K562 (cell line): Measurements from ENCODE around the gene SDSL. TPM values are rescaled to one million over a fixed set of nuclear protein-coding genes. Genes with fewer than 3 reads are reported as not detected.

Experiments used
- ARID4B ChIP-seq: sonication (generic); formaldehyde crosslinking; IDR thresholded peaks from 2 replicates; pipeline ENCODE4 v1.8.0; 2022; ENCODE audit warnings: mild to moderate bottlenecking, missing genetic modification reagents
- ATF3 ChIP-seq, 2 experiments: fragments of 450-650 bp in 1 of 2; sonication (generic) in 1 of 2; formaldehyde crosslinking in 1 of 2; IDR thresholded peaks in 1 of 2; conservative IDR thresholded peaks in 1 of 2; 2 replicates each; pipeline versions ENCODE4 v1.6.1 to v1.8.1; 2016 to 2023; ENCODE audit warnings: mild to moderate bottlenecking in 2 of 2, moderate library complexity in 2 of 2, inconsistent platforms in 1 of 2, missing genetic modification reagents in 1 of 2
- FOSL1 ChIP-seq: fragments of 200-800 bp; sonication (Bioruptor generic); conservative IDR thresholded peaks from 2 replicates; pipeline ENCODE4 v1.6.1; 2016; ENCODE audit warnings: missing genetic modification characterization, missing compliant biosample characterization
- GATA2 ChIP-seq: sonication (generic); formaldehyde crosslinking; IDR thresholded peaks from 2 replicates; pipeline ENCODE4 v1.4.0; 2020; ENCODE audit warnings: mild to moderate bottlenecking, missing genetic modification reagents
- HDAC6 ChIP-seq: IDR thresholded peaks from 2 replicates; pipeline ENCODE4 v1.6.1; 2012; ENCODE audit warnings: low read depth, mild to moderate bottlenecking, control low read depth, inconsistent platforms, low read length, moderate library complexity
- MAFG ChIP-seq: fragments of 450-650 bp; conservative IDR thresholded peaks from 2 replicates; pipeline ENCODE4 v1.6.1; 2016; ENCODE audit warnings: missing genetic modification characterization, missing compliant biosample characterization
- NFXL1 ChIP-seq: fragments of 450-650 bp; formaldehyde crosslinking; IDR thresholded peaks from 2 replicates; pipeline ENCODE4 v1.4.0; 2021; ENCODE audit warnings: mild to moderate bottlenecking
- PHF8 ChIP-seq: fragments of 200-600 bp; sonication (generic); IDR thresholded peaks from 2 replicates; pipeline ENCODE4 v1.6.1; 2012; ENCODE audit warnings: mixed run types, mild to moderate bottlenecking, inconsistent platforms, low read length, moderate library complexity, borderline replicate concordance
- PRDM10 ChIP-seq: fragments of 450-650 bp; IDR thresholded peaks from 2 replicates; pipeline ENCODE4 v1.6.1; 2018; ENCODE audit not compliant: partially characterized antibody
- PYGO2 ChIP-seq: fragments of 450-650 bp; IDR thresholded peaks from 2 replicates; pipeline ENCODE4 v1.6.1; 2016; ENCODE audit warnings: mild to moderate bottlenecking, missing genetic modification characterization, moderate library complexity, missing compliant biosample characterization
- TCF7 ChIP-seq: sonication (generic); IDR thresholded peaks from 2 replicates; pipeline ENCODE4 v1.6.1; 2016; ENCODE audit warnings: antibody characterized with exemption, borderline replicate concordance
- TEAD1 ChIP-seq, 2 experiments: fragments of 450-650 bp in 1 of 2; sonication (generic) in 1 of 2; formaldehyde crosslinking; IDR thresholded peaks; 2 replicates each; pipeline versions ENCODE4 v1.4.0 to v1.8.0; 2020 to 2022; ENCODE audit warnings: mild to moderate bottlenecking in 2 of 2, missing genetic modification reagents in 1 of 2
- YY1 ChIP-seq, 3 experiments: IDR thresholded peaks; 2 replicates each; pipeline ENCODE4 v1.6.1; 2011; ENCODE audit warnings: low read length in 2 of 3, mild to moderate bottlenecking in 2 of 3, moderate library complexity in 2 of 3, borderline replicate concordance in 1 of 3, control low read depth in 1 of 3, low read depth in 1 of 3; ENCODE audit not compliant: insufficient read depth in 3 of 3, insufficient replicate concordance in 2 of 3, control insufficient read depth in 1 of 3, insufficient read length in 1 of 3; ENCODE audit errors: extremely low read depth in 1 of 3
- ZNF174 ChIP-seq: fragments of 250-450 bp; sonication (Bioruptor Pico); IDR thresholded peaks from 2 replicates; pipeline ENCODE4 v1.4.0; 2020; ENCODE audit warnings: mild to moderate bottlenecking
- polyA plus RNA-seq, 8 experiments: library from polyadenylated mRNA; depleted of rRNA in 4 of 8; stranded (reverse) in 5 of 8; unstranded in 3 of 8; fragments of >200 nt; fragmentation: Nextera tagmentation in 2 of 8; fragmentation: Illumina TruSeq in 1 of 8; extraction: Ambion mirVana in 2 of 8; extraction: Trizol in 1 of 8; gene quantifications; 2 replicates each; pipeline versions ENCODE4 v1.2.1 to v1.2.3, GENCODE V29; 2011 to 2014; ENCODE audit warnings: inconsistent platforms in 1 of 8, missing spikeins in 1 of 8
- total RNA-seq, 7 experiments: library from RNA; depleted of rRNA in 6 of 7; stranded (reverse); fragments of >200 nt in 6 of 7; fragmentation: Illumina TruSeq in 2 of 7; extraction: Trizol in 2 of 7; gene quantifications; 2 replicates each; pipeline versions ENCODE4 v1.2.1 to v1.2.3, GENCODE V29; 2011 to 2021; ENCODE audit warnings: low replicate concordance in 1 of 7
- TF ChIP-seq, protein P1 (sequence below): sonication (generic); formaldehyde crosslinking; IDR thresholded peaks from 2 replicates; pipeline ENCODE4 v1.9.0; 2022; ENCODE audit warnings: mild to moderate bottlenecking, missing genetic modification reagents

SDSL gene
- total and polyA plus RNA-seq, 9 of the 15 experiments (the other 6 are each of a cell fraction or from before 2014, with no cell fraction given), result 0.31 to 11.0 (median 7.4) TPM

GRCh38 chr12:113422030-113422885 lies at the start of gene SDSL (continued):
- TF ChIP-seq, protein P1, sequence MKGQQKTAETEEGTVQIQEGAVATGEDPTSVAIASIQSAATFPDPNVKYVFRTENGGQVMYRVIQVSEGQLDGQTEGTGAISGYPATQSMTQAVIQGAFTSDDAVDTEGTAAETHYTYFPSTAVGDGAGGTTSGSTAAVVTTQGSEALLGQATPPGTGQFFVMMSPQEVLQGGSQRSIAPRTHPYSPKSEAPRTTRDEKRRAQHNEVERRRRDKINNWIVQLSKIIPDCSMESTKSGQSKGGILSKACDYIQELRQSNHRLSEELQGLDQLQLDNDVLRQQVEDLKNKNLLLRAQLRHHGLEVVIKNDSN, result no peak
- TF ChIP-seq ATF3 (IDR thresholded peaks at IDR 0.05) (peak; percentile 96), ATF3 (CRISPR knock-in tag; conservative IDR thresholded peaks at IDR 0.05) (peak; percentile 78; the same call in 1 of the 2 replicates), ZNF174 (no peak), GATA2 (CRISPR knock-in tag) (no peak), PHF8 (peak; percentile 92), HDAC6 (no peak), ARID4B (CRISPR knock-in tag) (no peak), MAFG (no peak), YY1 (IDR thresholded peaks at IDR 0.05; ENCODE audit: borderline replicate concordance in 1 of 3, control insufficient read depth in 1 of 3, extremely low read depth in 1 of 3, insufficient read depth in 3 of 3, insufficient read length in 1 of 3, insufficient replicate concordance in 2 of 3, low read depth in 1 of 3, low read length in 2 of 3) (peak in 1 of 3 experiments; percentile 21), TEAD1 (CRISPR knock-in tag; IDR thresholded peaks at IDR 0.05) (peak; percentile 15 to 21; a peak in 1 of 4 replicates), TCF7 (peak; percentile 64; the same call in 1 of the 2 replicates), FOSL1 (tag) (peak; percentile 99), PRDM10 (peak; percentile 97), NFXL1 (CRISPR knock-in tag) (no peak), PYGO2 (tag) (no peak)
